GM12878 (cell line): ENCODE data around the gene MYPN. TPM values are rescaled to one million over a fixed set of nuclear protein-coding genes. Genes with fewer than 3 reads are reported as not detected.

Source experiments
- ATAC-seq: fragments of 200-7000 bp; cut with Tn5 transposase; 3 replicates; pipeline ENCODE4 v1.9.1; 2020; ENCODE audit warnings: mild to moderate bottlenecking, moderate library complexity
- BruUV-seq: library from RNA; stranded (reverse); fragments of 400-500 nt; replicated peaks from 2 replicates; lab custom pipeline; 2021; lab: Mats Ljungman, UMichigan
- CTCF ChIA-PET: fragments of 300-600 bp; sonication (Branson Sonifier 250); formaldehyde crosslinking; extraction: SDS; loops from one replicate; lab custom pipeline; 2021; ENCODE audit warnings: inconsistent platforms; lab: Yijun Ruan, JAX
- POLR2A ChIA-PET: fragments of 350-600 bp; formaldehyde crosslinking; extraction: SDS; loops from one replicate; lab custom pipeline; 2021; ENCODE audit warnings: inconsistent platforms; lab: Charles Lee
- RAD21 ChIA-PET: fragments of 300-600 bp; sonication (Branson Sonifier 250); formaldehyde crosslinking; loops from one replicate; lab custom pipeline; 2023; ENCODE audit warnings: antibody characterized with exemption; ENCODE audit not compliant: unreplicated experiment; lab: Charles Lee
- SMC1A ChIA-PET: fragments of 300-600 bp; sonication (Branson Sonifier 250); formaldehyde crosslinking; loops from one replicate; lab custom pipeline; 2023; ENCODE audit not compliant: unreplicated experiment, uncharacterized antibody; lab: Charles Lee
- DNase-seq: peaks from one replicate; pipeline ENCODE4 v3.0.0-alpha.2; 2011; ENCODE audit warnings: low read depth, low spot score
- FAIRE-seq: peaks from 3 replicates; lab custom pipeline; 2011; peaks lifted over from hg19 to GRCh38; lab: Jason Lieb, UNC
- H2AFZ ChIP-seq: 2 replicates; pipeline ENCODE4 v1.6.0; 2011; ENCODE audit warnings: low read depth, low read length, control low read depth; ENCODE audit not compliant: control insufficient read depth
- H3K27ac ChIP-seq: 2 replicates; pipeline ENCODE4 v1.5.1; 2011; ENCODE audit warnings: control low read depth; ENCODE audit not compliant: control insufficient read depth, insufficient read depth
- H3K27me3 ChIP-seq, 2 experiments: replicated peaks in 1 of 2; 2 replicates each; pipeline versions ENCODE4 v1.6.0 to v1.6.1; 2011; ENCODE audit warnings: low read length in 1 of 2; ENCODE audit not compliant: control insufficient read depth in 2 of 2, insufficient read depth in 2 of 2
- H3K36me3 ChIP-seq, 2 experiments: 2 replicates each; pipeline ENCODE4 v1.5.1; 2011; ENCODE audit warnings: low read length in 1 of 2; ENCODE audit not compliant: control insufficient read depth in 2 of 2, insufficient read depth in 2 of 2
- H3K4me1 ChIP-seq: 2 replicates; pipeline ENCODE4 v1.6.1; 2011; ENCODE audit warnings: mild to moderate bottlenecking, low read length, moderate library complexity, mixed read lengths; ENCODE audit not compliant: control insufficient read depth, insufficient read depth
- H3K4me2 ChIP-seq: 2 replicates; pipeline ENCODE4 v1.6.0; 2011; ENCODE audit warnings: control low read depth; ENCODE audit not compliant: control insufficient read depth, insufficient read depth
- H3K4me3 ChIP-seq: fragments of 200-600 bp; sonication (generic); 2 replicates; pipeline ENCODE4 v1.5.1; 2016
- H3K79me2 ChIP-seq: 2 replicates; pipeline ENCODE4 v1.6.0; 2011; ENCODE audit warnings: low read length; ENCODE audit not compliant: control insufficient read depth, insufficient read depth
- H3K9ac ChIP-seq: 2 replicates; pipeline ENCODE4 v1.8.0; 2011; ENCODE audit warnings: low read length, control low read depth, mixed read lengths; ENCODE audit not compliant: control insufficient read depth, insufficient read depth
- H3K9me3 ChIP-seq: replicated peaks from 3 replicates; pipeline ENCODE4 v1.5.1; 2011; ENCODE audit warnings: mild to moderate bottlenecking, low read length; ENCODE audit not compliant: control insufficient read depth, insufficient read depth
- H4K20me1 ChIP-seq: 2 replicates; pipeline ENCODE4 v1.6.0; 2011; ENCODE audit not compliant: control insufficient read depth, insufficient read depth
- ETV6 ChIP-seq, 2 experiments: fragments of 450-650 bp in 1 of 2; IDR thresholded peaks in 1 of 2; conservative IDR thresholded peaks in 1 of 2; 2 replicates each; pipeline ENCODE4 v1.6.1; 2014; ENCODE audit warnings: antibody characterized with exemption in 1 of 2, borderline replicate concordance in 1 of 2, low read depth in 1 of 2, mild to moderate bottlenecking in 1 of 2, moderate library complexity in 1 of 2
- FOXK2 ChIP-seq: fragments of 450-650 bp; IDR thresholded peaks from 2 replicates; pipeline ENCODE4 v1.6.1; 2017; ENCODE audit warnings: mild to moderate bottlenecking, moderate library complexity
- NBN ChIP-seq: fragments of 450-650 bp; IDR thresholded peaks from 2 replicates; pipeline ENCODE4 v1.6.1; 2016
- NFIC ChIP-seq: IDR thresholded peaks from 2 replicates; pipeline ENCODE4 v1.6.1; 2012; ENCODE audit warnings: low read depth, mild to moderate bottlenecking, inconsistent platforms, low read length, moderate library complexity
- NR2C1 ChIP-seq: fragments of 450-650 bp; IDR thresholded peaks from 2 replicates; pipeline ENCODE4 v1.6.1; 2017; ENCODE audit warnings: antibody characterized with exemption, mild to moderate bottlenecking, moderate library complexity
- RAD51 ChIP-seq: fragments of 450-650 bp; IDR thresholded peaks from 2 replicates; pipeline ENCODE4 v1.6.1; 2016; ENCODE audit warnings: moderate library complexity, mild to moderate bottlenecking, inconsistent platforms
- SMAD5 ChIP-seq: IDR thresholded peaks from 2 replicates; pipeline ENCODE4 v1.6.1; 2016; ENCODE audit warnings: antibody characterized with exemption, low read depth
- TCF3 ChIP-seq: IDR thresholded peaks from 2 replicates; pipeline ENCODE4 v1.6.1; 2012; ENCODE audit warnings: low read depth, mild to moderate bottlenecking, low read length, borderline replicate concordance; ENCODE audit not compliant: insufficient read depth
- WRNIP1 ChIP-seq: IDR thresholded peaks from 2 replicates; pipeline ENCODE4 v1.6.1; 2011; ENCODE audit warnings: low read depth, low read length, improper control_type of control experiment, borderline replicate concordance
- YY1 ChIP-seq: IDR thresholded peaks from 2 replicates; pipeline ENCODE4 v1.6.1; 2011; ENCODE audit warnings: low read depth, mild to moderate bottlenecking, low read length
- WGBS: methylation state at CpG from one replicate; pipeline ENCODE4 v1.1.6; 2016; ENCODE audit warnings: low lambda C conversion rate; ENCODE audit not compliant: insufficient replicate concordance, insufficient coverage; ENCODE audit errors: missing lambda C conversion rate; 5-methylcytosine and 5-hydroxymethylcytosine counted together
- in situ Hi-C: fragments of 300-500 bp; cut with MboI; formaldehyde crosslinking; loops from 9 replicates; pipeline ENCODE4 v1.14.3; 2018; ENCODE audit warnings: mixed read lengths
- intact Hi-C: fragments of 100-400 bp; cut with micrococcal nuclease; formaldehyde crosslinking; loops from one replicate; pipeline ENCODE4 v1.14.2; 2022; ENCODE audit not compliant: unreplicated experiment
- polyA plus RNA-seq, 11 experiments: library from polyadenylated mRNA; depleted of rRNA in 4 of 11; unstranded in 6 of 11; stranded (reverse) in 5 of 11; fragments of >200 nt; fragmentation: Nextera tagmentation in 4 of 11; fragmentation: Illumina TruSeq in 1 of 11; extraction: Ambion mirVana in 4 of 11; extraction: Trizol in 1 of 11; gene quantifications; 1 replicate in 1 of 11; 2 replicates in 10 of 11; pipeline versions ENCODE4 v1.2.1 to v1.2.3, GENCODE V29; 2011 to 2016; ENCODE audit warnings: inconsistent platforms in 2 of 11, missing spikeins in 2 of 11, low read depth in 1 of 11
- total RNA-seq, 4 experiments: library from RNA; depleted of rRNA in 3 of 4; stranded (reverse); fragments of >200 nt in 3 of 4; fragmentation: Illumina TruSeq in 1 of 4; extraction: Trizol in 1 of 4; gene quantifications; 2 replicates each; pipeline versions ENCODE4 v1.2.1 to v1.2.3, GENCODE V29; 2013 to 2021
- TF ChIP-seq, protein P1 (sequence below): fragments of 450-650 bp; IDR thresholded peaks from 2 replicates; pipeline ENCODE4 v1.6.1; 2017; ENCODE audit warnings: mild to moderate bottlenecking, moderate library complexity

The MYPN gene
- total and polyA plus RNA-seq, 10 of the 15 experiments (the other 5 are each of a cell fraction or from before 2014, with no cell fraction given): 0.01 to 0.02 TPM; not detected in 8

DNA sequence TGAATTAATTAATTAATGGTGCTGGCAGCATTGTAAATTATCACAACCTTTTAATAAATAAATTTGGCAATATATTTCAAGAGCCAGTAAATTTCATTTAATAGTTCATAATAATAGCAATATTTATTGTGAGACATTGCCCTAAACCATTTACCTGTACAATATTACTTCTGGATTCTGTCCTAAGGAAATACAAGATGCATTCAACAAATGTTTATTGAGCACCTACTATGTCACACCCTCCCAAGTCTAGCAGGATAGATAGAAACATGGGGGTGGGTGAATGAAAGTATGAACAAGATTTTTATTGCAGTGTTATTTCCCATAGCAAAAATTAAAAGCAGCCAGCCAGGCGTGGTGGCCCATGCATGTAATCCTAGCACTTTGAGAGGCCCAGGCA, 29.9 kb upstream of the MYPN start (continued):
- TF ChIP-seq, protein P1, sequence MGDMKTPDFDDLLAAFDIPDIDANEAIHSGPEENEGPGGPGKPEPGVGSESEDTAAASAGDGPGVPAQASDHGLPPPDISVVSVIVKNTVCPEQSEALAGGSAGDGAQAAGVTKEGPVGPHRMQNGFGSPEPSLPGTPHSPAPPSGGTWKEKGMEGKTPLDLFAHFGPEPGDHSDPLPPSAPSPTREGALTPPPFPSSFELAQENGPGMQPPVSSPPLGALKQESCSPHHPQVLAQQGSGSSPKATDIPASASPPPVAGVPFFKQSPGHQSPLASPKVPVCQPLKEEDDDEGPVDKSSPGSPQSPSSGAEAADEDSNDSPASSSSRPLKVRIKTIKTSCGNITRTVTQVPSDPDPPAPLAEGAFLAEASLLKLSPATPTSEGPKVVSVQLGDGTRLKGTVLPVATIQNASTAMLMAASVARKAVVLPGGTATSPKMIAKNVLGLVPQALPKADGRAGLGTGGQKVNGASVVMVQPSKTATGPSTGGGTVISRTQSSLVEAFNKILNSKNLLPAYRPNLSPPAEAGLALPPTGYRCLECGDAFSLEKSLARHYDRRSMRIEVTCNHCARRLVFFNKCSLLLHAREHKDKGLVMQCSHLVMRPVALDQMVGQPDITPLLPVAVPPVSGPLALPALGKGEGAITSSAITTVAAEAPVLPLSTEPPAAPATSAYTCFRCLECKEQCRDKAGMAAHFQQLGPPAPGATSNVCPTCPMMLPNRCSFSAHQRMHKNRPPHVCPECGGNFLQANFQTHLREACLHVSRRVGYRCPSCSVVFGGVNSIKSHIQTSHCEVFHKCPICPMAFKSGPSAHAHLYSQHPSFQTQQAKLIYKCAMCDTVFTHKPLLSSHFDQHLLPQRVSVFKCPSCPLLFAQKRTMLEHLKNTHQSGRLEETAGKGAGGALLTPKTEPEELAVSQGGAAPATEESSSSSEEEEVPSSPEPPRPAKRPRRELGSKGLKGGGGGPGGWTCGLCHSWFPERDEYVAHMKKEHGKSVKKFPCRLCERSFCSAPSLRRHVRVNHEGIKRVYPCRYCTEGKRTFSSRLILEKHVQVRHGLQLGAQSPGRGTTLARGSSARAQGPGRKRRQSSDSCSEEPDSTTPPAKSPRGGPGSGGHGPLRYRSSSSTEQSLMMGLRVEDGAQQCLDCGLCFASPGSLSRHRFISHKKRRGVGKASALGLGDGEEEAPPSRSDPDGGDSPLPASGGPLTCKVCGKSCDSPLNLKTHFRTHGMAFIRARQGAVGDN: no peak
- TF ChIP-seq NBN (no peak), SMAD5 (no peak), WRNIP1 (no peak)

GRCh38 chr10:68080853-68081431, 28.3 kb upstream of the MYPN start:
- ChIA-PET RAD21 (no interaction called here), POLR2A (no interaction called here), CTCF (no interaction called here), SMC1A (interaction anchor here (1.2 kb wide), 1 partner anchor 76 kb away, joined by 4 read pairs; no protein-coding TSS in a partner anchor)
- Histone ChIP-seq H3K4me2 (no peak overlapping the region), H4K20me1 (no peaks in the 10 kb centered on the region), H3K9me3 (no peaks in the 10 kb centered on the region), H3K79me2 (no peaks in the 10 kb centered on the region), H3K36me3 (no peaks in the 10 kb centered on the region), H3K27me3 (no peaks in the 10 kb centered on the region; a peak in 1 of 4 replicates), H2AFZ (no peak overlapping the region), H3K27ac (no peak overlapping the region), H3K4me1 (no peaks in the 10 kb centered on the region), H3K4me3 (no peak overlapping the region), H3K9ac (no peak overlapping the region)
- in situ Hi-C loops (no loop called here), intact Hi-C loops (loop anchor here (5.0 kb wide), 1 partner anchor 76 kb away; no protein-coding TSS in a partner anchor)
- FAIRE-seq: no peak
- no peak for DNase-seq
- 76% methylated on average over 5 of the region's 5 CpGs for WGBS
- TF ChIP-seq NR2C1: no peak
- TF ChIP-seq YY1: no peak
- TF ChIP-seq ETV6 (conservative IDR thresholded peaks at IDR 0.05 in 1 of 2, IDR thresholded peaks at IDR 0.05 in 1 of 2; ENCODE audit: borderline replicate concordance in 1 of 2, low read depth in 1 of 2): no peak
- no peak for TF ChIP-seq RAD51
- TF ChIP-seq FOXK2: no peak
- no peak for TF ChIP-seq TCF3
- TF ChIP-seq NFIC: no peak
- no peak for ATAC-seq
- BruUV-seq: no TSS peak
